Type B pancreatic cell (in vitro differentiated cells): ENCODE data around the gene REEP1. TPM values are rescaled to one million over a fixed set of nuclear protein-coding genes. Genes with fewer than 3 reads are reported as not detected.

Experiments used
- DNase-seq: peaks from one replicate; pipeline ENCODE4 v3.0.0; 2021; ENCODE audit warnings: mixed read lengths; ENCODE audit not compliant: unreplicated experiment; ENCODE audit errors: extremely low spot score
- H3K27ac Mint-ChIP-seq: 2 replicates; pipeline ENCODE4 v1.8.0; 2021; ENCODE audit warnings: mild to moderate bottlenecking, mixed read lengths
- H3K27me3 Mint-ChIP-seq: 2 replicates; pipeline ENCODE4 v1.8.0; 2021; ENCODE audit warnings: mixed read lengths
- H3K36me3 Mint-ChIP-seq: 2 replicates; pipeline ENCODE4 v1.8.0; 2021; ENCODE audit warnings: mixed read lengths
- H3K4me1 Mint-ChIP-seq: one replicate; pipeline ENCODE4 v1.8.0; 2021; ENCODE audit warnings: mixed read lengths; ENCODE audit not compliant: unreplicated experiment
- H3K4me3 Mint-ChIP-seq: 2 replicates; pipeline ENCODE4 v1.8.0; 2021; ENCODE audit warnings: mild to moderate bottlenecking, mixed read lengths
- H3K9me3 Mint-ChIP-seq: 2 replicates; pipeline ENCODE4 v1.8.0; 2021; ENCODE audit warnings: mixed read lengths
- CTCF ChIP-seq: fragments of 200-600 bp; sonication (generic); conservative IDR thresholded peaks from 2 replicates; pipeline ENCODE4 v1.5.0; 2021; ENCODE audit warnings: antibody characterized with exemption, mild to moderate bottlenecking
- total RNA-seq: library from RNA; stranded (reverse); gene quantifications from 2 replicates; pipeline ENCODE4 v1.2.1, GENCODE V29; 2021; ENCODE audit warnings: low replicate concordance

REEP1 gene
- total RNA-seq, 1 donor from 2014 or later, result 6.4 TPM

DNA sequence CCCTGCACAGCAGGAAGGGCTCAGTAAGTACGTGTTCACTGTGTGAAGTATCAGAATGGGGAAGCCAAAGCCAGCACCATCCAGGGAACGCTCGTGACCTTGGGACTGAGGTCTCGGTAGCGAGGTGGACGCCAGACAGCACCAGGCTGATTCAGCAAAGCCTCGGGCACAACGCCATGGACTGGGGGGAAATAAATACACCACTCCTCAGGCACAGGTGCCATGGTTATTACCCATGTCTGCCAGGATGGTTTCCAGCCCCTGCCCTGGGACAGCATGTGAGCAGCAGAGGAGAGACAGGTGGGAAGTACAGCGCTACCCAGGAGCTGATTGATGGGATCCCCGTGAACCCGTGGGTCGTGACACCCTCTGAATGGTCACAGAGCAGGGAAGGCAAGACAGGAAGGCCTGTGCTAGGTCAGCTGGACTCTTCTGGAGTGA, 53.0 kb downstream of the REEP1 start:
- TF ChIP-seq CTCF, result no peak
- H3K4me1 Mint-ChIP-seq, result peaks cover 20% of the 10 kb centered on the region
- no peak for DNase-seq
- H3K9me3 Mint-ChIP-seq, result no peaks in the 10 kb centered on the region
- H3K4me3 Mint-ChIP-seq, result no peak overlapping the region
- no peak overlapping the region for H3K27ac Mint-ChIP-seq
- no peaks in the 10 kb centered on the region for H3K36me3 Mint-ChIP-seq
- H3K27me3 Mint-ChIP-seq, result no peaks in the 10 kb centered on the region

GRCh38 chr2:86283411-86284030, 53.9 kb downstream of the REEP1 start:
- no peak overlapping the region for H3K4me3 Mint-ChIP-seq
- H3K4me1 Mint-ChIP-seq, result peaks cover 20% of the 10 kb centered on the region
- no peaks in the 10 kb centered on the region for H3K27me3 Mint-ChIP-seq
- no peak overlapping the region for H3K27ac Mint-ChIP-seq
- H3K9me3 Mint-ChIP-seq, result no peaks in the 10 kb centered on the region
- DNase-seq, result no peak
- no peak for TF ChIP-seq CTCF
- H3K36me3 Mint-ChIP-seq, result no peaks in the 10 kb centered on the region

DNA sequence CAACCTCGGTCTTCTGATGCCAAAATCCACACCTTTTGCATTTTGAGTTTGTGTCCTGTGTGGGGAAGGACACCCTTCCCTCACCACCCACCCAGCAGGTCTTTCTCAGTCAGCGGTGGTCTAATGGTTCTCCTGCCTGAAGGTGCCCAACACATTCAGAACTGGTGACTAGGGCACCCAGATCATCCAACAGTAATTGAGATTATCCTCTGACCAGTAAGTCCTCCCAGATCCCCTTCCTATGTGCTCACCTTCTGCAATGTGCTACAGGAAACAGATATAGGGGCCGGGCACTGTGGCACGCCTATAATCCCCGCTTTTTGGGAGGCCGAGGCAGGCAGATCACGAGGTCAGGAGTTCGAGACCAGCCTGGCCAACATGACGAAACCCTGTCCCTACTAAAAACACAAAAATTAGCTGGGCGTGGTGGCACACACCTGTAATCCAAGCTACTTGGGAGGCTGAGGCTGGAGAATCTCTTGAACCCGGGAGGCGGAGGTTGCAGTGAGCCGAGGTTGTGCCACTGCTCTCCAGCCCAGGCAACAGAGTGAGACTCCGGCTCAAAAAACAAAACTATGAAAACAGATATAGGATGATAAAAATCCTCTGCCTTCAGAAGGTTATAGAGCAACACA, 56.2 kb downstream of the REEP1 start:
- no peak overlapping the region for H3K4me3 Mint-ChIP-seq

GRCh38 chr2:86280191-86280667, 57.2 kb downstream of the REEP1 start:
- DNase-seq, result peak; percentile 20
- Mint-ChIP-seq H3K4me3 (no peak overlapping the region), H3K27me3 (no peaks in the 10 kb centered on the region), H3K27ac (no peak overlapping the region), H3K36me3 (no peaks in the 10 kb centered on the region), H3K9me3 (no peaks in the 10 kb centered on the region), H3K4me1 (peaks cover 20% of the 10 kb centered on the region)
- no peak for TF ChIP-seq CTCF

More for the DNA sequence above, 56.2 kb downstream of the REEP1 start:
- no peak overlapping the region for H3K27ac Mint-ChIP-seq
- peaks cover 19% of the 10 kb centered on the region for H3K4me1 Mint-ChIP-seq
- H3K36me3 Mint-ChIP-seq, result no peaks in the 10 kb centered on the region
- H3K9me3 Mint-ChIP-seq, result no peaks in the 10 kb centered on the region
- no peaks in the 10 kb centered on the region for H3K27me3 Mint-ChIP-seq
- no peak for TF ChIP-seq CTCF
- DNase-seq, result peak; percentile 36

GRCh38 chr2:86275962-86276361, 61.5 kb downstream of the REEP1 start:
- Mint-ChIP-seq H3K36me3 (peaks cover 5% of the 10 kb centered on the region), H3K4me3 (no peak overlapping the region), H3K27me3 (no peaks in the 10 kb centered on the region), H3K9me3 (peaks cover 7% of the 10 kb centered on the region), H3K27ac (no peak overlapping the region), H3K4me1 (peaks cover 21% of the 10 kb centered on the region)
- no peak for TF ChIP-seq CTCF
- DNase-seq, result no peak
